Loucy (cell line): Measurements from ENCODE around the gene TMEM38B.

ENCODE experiments used
- H2AFZ ChIP-seq: fragments of 200-600 bp; sonication (generic); 2 replicates; pipeline ENCODE4 v1.6.0; 2016; ENCODE audit warnings: antibody characterized with exemption, mild to moderate bottlenecking, low read length, moderate library complexity
- H3F3A ChIP-seq: fragments of 200-600 bp; 2 replicates; pipeline ENCODE4 v1.6.0; 2016; ENCODE audit warnings: antibody characterized with exemption, low read depth, mild to moderate bottlenecking
- H3K27me3 ChIP-seq: fragments of 200-600 bp; sonication (generic); 2 replicates; pipeline ENCODE4 v1.6.1; 2014; ENCODE audit warnings: low read length, mild to moderate bottlenecking; ENCODE audit not compliant: insufficient read depth, poor library complexity, severe bottlenecking
- H3K36me3 ChIP-seq: fragments of 200-600 bp; sonication (generic); 2 replicates; pipeline ENCODE4 v1.6.1; 2016; ENCODE audit warnings: low read length; ENCODE audit not compliant: insufficient read depth
- H3K4me1 ChIP-seq: fragments of 200-600 bp; sonication (generic); 2 replicates; pipeline ENCODE4 v1.5.1; 2014; ENCODE audit warnings: low read length, mild to moderate bottlenecking; ENCODE audit not compliant: insufficient read depth, poor library complexity, severe bottlenecking
- H3K4me2 ChIP-seq: fragments of 200-600 bp; sonication (generic); 2 replicates; pipeline ENCODE4 v1.6.0; 2014; ENCODE audit warnings: antibody characterized with exemption, low read length, low read depth, mild to moderate bottlenecking; ENCODE audit not compliant: poor library complexity, severe bottlenecking
- H3K4me3 ChIP-seq: fragments of 200-600 bp; sonication (generic); 2 replicates; pipeline ENCODE4 v1.5.1; 2014; ENCODE audit warnings: low read length, mild to moderate bottlenecking, mixed read lengths; ENCODE audit not compliant: poor library complexity, severe bottlenecking
- H3K79me2 ChIP-seq: fragments of 200-600 bp; sonication (generic); 2 replicates; pipeline ENCODE4 v1.6.1; 2014; ENCODE audit warnings: low read length; ENCODE audit not compliant: insufficient read depth
- H3K9ac ChIP-seq: fragments of 200-600 bp; sonication (generic); 2 replicates; pipeline ENCODE4 v1.6.0; 2014; ENCODE audit warnings: mild to moderate bottlenecking, low read depth, low read length, moderate library complexity; ENCODE audit not compliant: poor library complexity, severe bottlenecking
- H3K9me2 ChIP-seq: fragments of 200-600 bp; sonication (generic); replicated peaks from 2 replicates; pipeline ENCODE4 v1.6.1; 2016; ENCODE audit warnings: low read depth, low read length, mixed read lengths
- H3K9me3 ChIP-seq: fragments of 200-600 bp; sonication (generic); 2 replicates; pipeline ENCODE4 v1.6.1; 2014; ENCODE audit warnings: mild to moderate bottlenecking, antibody characterized with exemption, low read length, low read depth; ENCODE audit not compliant: insufficient read depth
- H4K20me1 ChIP-seq: fragments of 200-600 bp; sonication (generic); 2 replicates; pipeline ENCODE4 v1.6.0; 2014; ENCODE audit warnings: antibody characterized with exemption, low read length, mild to moderate bottlenecking; ENCODE audit not compliant: insufficient read depth, poor library complexity, severe bottlenecking
- CTCF ChIP-seq: fragments of 200-600 bp; sonication (generic); conservative IDR thresholded peaks from 2 replicates; pipeline ENCODE4 v1.5.1; 2014; ENCODE audit warnings: mild to moderate bottlenecking, antibody characterized with exemption, low read length
- EZH2phosphoT487 ChIP-seq: fragments of 200-600 bp; IDR thresholded peaks from 2 replicates; pipeline ENCODE4 v1.6.1; 2018; ENCODE audit warnings: antibody characterized with exemption, mild to moderate bottlenecking, moderate library complexity, borderline replicate concordance

TMEM38B gene

GRCh38 chr9:105710638-105711037 lies 16.3 kb downstream of the TMEM38B start:
- Histone ChIP-seq H3K4me3 (no peak overlapping the region), H3K9me2 (no peaks in the 10 kb centered on the region), H3F3A (0 out of 2 replicates have a peak, but pooled peaks cover 3% of the 10 kb centered on the region), H3K4me1 (no peaks in the 10 kb centered on the region), H3K27me3 (no peaks in the 10 kb centered on the region), H3K4me2 (no peak overlapping the region), H3K9me3 (no peaks in the 10 kb centered on the region; the same call in 1 of the 2 replicates), H3K79me2 (no peaks in the 10 kb centered on the region), H2AFZ (no peak overlapping the region), H3K9ac (no peak overlapping the region), H4K20me1 (no peaks in the 10 kb centered on the region), H3K36me3 (peaks cover 31% of the 10 kb centered on the region; the same call in 1 of the 2 replicates)
- no peak for TF ChIP-seq CTCF
- no peak for TF ChIP-seq EZH2phosphoT487

- H3K4me2 ChIP-seq, result no peak overlapping the region
- no peaks in the 10 kb centered on the region for H4K20me1 ChIP-seq
- no peaks in the 10 kb centered on the region for H3K27me3 ChIP-seq
- no peaks in the 10 kb centered on the region for H3K4me1 ChIP-seq
- no peaks in the 10 kb centered on the region; the same call in 1 of the 2 replicates for H3K9me3 ChIP-seq
- H3K36me3 ChIP-seq, result peaks cover 22% of the 10 kb centered on the region; the same call in 1 of the 2 replicates
- TF ChIP-seq EZH2phosphoT487 (no peak), CTCF (no peak)
- no peak overlapping the region for H3K9ac ChIP-seq
- no peaks in the 10 kb centered on the region for H3K9me2 ChIP-seq
- no peak overlapping the region for H3K4me3 ChIP-seq
- H3K79me2 ChIP-seq, result no peaks in the 10 kb centered on the region
- H2AFZ ChIP-seq, result no peak overlapping the region
- 0 out of 2 replicates have a peak, but pooled peaks cover 3% of the 10 kb centered on the region for H3F3A ChIP-seq
Measured at GRCh38 chr9:105711867-105712266, 17.5 kb downstream of the TMEM38B start.

GRCh38 chr9:105712297-105712696 lies 18.0 kb downstream of the TMEM38B start:
- Histone ChIP-seq H2AFZ (no peak overlapping the region), H3K4me2 (no peak overlapping the region), H3K27me3 (no peaks in the 10 kb centered on the region), H3K4me1 (no peaks in the 10 kb centered on the region), H3K9me3 (no peaks in the 10 kb centered on the region; the same call in 1 of the 2 replicates), H3K36me3 (peaks cover 19% of the 10 kb centered on the region; the same call in 1 of the 2 replicates), H3F3A (0 out of 2 replicates have a peak, but pooled peaks cover 3% of the 10 kb centered on the region), H3K79me2 (no peaks in the 10 kb centered on the region), H4K20me1 (no peaks in the 10 kb centered on the region), H3K9me2 (no peaks in the 10 kb centered on the region), H3K9ac (no peak overlapping the region), H3K4me3 (no peak overlapping the region)
- TF ChIP-seq EZH2phosphoT487 (no peak), CTCF (no peak)
